ENCODE results near the gene CD177.

- TF ChIP-seq CTCF (IDR thresholded peaks at IDR 0.05; ENCODE audit: low read length) (no peak), EZH2 (optimal IDR thresholded peaks at IDR 0.05; ENCODE audit: low read depth, low read length) (no peak)
These were observed 41.8 kb upstream of the CD177 start for GRCh38 chr19:43311706-43312105.

Data from MM.1S (cell line).